CD4-positive, alpha-beta T cell treated with Interleukin-17A for 1 hour (primary cell): ENCODE measurements around the gene ACOT11.

Experiments
- DNase-seq: peaks from one replicate; pipeline ENCODE4 v3.0.0-alpha.2; 2020

ACOT11 gene

DNA sequence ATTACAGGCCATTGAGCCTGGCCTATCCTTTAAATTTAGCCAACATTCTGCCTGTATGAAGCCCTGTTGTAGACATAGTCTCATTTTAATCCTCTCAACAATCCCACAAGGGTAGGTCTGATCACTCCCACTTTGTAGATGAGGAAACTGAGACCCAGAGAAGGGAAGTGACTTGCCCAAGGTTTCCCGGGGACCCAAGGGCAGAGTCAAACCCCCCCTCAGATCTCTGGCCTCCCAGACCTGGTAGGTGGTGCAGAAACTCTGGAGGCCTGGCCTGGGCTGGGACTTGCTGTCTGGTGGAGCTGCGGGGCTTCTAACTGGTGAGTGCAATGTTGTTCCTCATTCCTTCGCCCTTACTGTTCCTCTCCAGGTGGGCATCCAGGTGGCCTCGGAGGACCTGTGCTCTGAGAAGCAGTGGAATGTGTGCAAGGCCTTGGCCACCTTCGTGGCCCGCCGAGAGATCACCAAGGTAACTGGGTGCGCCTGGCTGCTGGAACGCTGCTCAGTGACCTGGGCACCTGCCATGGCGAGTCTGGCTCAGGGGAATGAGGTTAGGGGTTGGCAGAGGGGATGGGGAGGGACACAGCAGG, 45.6 kb downstream of the ACOT11 start:
- DNase-seq: no peak

DNA sequence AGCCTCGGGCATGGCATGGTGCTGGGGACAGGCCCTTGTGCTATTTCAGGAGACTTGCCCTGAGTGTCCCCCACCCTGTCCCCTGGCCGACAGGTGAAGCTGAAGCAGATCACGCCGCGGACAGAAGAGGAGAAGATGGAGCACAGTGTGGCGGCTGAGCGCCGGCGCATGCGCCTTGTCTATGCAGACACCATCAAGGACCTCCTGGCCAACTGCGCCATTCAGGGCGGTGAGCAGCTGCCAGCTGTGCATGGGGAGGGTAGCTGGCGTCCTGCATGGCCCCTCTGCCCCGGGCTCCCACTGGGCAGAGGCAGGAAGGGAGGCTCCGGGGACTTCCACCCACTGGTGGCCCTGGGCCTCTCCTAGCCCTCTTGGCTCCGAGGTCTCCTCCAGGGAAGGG, 46.4 kb downstream of the ACOT11 start:
- no peak for DNase-seq

DNA sequence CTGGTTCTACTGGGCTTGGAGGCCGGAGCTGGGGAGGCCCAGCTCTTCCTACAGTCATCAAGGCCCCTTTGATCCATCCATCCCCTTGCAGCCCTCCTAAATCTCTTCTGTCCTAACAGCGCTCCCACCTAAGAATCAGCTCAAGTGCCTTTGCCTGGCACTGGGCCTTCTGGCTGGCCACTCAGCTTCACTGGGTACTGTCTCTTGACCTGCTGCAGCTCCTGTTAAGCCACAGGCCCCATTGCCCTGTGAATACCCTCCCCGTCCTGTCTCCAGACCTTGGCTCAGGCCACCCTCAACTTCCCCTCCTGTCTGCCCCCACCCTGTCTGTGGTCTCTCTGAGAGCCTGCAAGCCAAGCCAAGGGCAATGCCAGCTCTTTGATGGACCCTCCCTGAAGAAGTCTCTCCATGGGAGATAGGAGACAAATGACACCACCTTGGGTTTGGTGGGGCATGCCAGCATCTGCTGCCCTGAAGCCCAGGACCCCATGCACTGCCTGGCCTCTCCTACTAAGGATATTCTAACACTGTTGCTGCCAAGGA, 48.0 kb downstream of the ACOT11 start:
- no peak for DNase-seq

DNA sequence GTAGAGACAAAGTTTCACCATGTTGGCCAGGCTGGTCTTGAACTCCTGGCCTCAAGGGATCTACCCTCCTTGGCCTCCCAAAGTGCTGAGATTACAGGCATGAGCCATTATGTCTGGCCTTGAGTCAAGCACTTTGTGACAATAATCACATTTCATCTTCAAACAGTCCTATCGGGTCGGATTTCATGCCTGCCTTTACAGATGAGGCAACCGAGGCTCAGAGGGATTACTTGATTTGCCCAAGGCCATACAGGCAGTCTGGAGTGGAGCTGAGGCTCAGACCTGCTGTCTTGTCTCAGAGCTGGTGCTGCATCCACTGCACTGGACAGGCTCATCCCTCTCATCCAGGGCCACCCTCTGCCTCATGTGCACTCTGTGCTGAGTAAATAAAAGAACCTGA, 48.7 kb downstream of the ACOT11 start:
- no peak for DNase-seq

DNA sequence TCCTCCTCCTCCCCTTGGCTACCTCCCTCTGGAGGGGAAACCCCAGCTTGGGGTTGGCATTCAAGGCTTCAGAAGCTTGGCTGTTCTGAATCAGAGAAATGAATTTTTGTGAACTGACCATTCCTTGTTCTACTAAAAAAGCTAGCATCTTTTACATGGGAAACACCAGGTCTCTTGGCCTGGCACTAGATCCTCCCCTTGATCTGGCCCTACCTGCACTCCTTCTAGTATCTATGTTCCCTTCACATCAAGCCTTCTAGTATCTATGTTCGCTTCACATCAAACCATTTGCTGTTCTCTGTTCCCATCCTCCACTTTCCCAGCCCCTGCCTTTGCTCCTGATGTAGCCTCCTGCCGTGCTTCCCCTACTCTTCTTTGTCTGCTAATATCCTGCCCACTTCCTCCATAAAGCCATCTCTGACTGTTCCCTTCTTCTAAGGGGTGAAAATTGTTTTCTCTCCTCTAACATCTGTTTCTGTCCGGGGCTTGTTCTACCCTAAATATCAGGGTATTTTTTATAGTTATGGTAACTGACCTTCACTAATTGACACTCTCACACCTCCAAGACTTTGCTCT, 49.5 kb downstream of the ACOT11 start:
- DNase-seq: no peak

DNA sequence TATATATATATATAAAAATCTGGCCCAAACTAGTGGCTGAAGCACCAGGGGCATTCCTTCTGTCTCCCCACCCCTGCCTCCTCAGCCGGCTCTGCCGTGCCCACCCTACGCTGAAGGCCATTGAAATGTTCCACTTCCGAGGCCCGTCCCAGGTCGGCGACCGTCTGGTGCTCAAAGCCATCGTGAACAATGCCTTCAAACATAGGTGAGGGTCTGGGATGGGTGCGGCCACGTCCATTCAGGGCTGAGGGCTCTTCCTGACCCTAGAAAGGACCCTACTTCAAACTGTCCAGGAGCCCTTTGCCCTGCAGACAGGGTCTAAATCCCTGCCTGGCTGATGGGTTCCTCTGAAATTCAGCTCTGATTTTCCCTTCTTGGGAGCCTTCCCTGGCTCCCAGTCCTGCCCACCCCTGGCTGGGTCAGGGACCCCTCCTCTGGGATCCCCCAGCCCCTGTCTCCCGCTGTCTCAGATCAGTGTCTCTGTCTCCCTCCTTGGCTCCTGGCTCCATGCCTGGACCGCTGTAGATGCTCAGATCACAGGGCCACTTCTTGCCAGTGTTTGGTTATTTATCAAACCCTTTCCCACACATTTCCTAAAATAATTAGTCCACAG, 51.3 kb downstream of the ACOT11 start:
- DNase-seq: no peak

DNA sequence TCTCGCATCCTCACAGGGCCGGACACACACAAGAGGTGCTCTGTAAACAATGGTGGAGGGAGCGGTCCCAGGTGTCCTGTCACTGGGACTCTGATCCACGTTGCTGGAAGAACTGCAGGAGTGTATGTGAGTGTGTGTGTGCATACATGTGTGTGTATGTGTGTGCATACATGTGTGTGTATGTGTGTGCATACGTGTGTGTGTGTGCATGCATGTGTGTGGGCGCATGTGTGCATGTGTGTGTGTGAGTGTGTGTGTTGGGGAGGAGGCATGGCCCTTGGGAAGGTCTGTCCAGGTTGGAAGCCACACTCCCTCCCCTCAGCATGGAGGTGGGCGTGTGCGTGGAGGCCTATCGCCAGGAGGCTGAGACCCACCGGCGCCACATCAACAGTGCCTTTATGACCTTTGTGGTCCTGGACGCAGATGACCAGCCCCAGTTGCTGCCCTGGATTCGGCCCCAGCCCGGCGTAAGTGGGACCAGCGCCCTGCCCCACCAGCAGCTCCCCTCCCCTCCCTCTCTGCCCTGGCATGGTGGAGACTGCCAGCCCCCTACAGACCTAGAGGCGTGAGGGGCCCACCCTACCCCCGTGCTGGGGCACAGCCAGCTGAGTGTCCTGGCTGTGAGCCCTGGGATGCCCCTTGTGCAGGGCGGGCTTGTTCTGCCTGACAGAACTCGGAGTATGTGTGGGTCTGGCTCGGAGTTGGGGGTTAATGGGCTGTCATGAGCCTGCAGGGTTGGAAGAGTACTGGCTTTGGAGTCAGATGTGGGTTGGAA, 53.1 kb downstream of the ACOT11 start:
- DNase-seq: no peak

DNA sequence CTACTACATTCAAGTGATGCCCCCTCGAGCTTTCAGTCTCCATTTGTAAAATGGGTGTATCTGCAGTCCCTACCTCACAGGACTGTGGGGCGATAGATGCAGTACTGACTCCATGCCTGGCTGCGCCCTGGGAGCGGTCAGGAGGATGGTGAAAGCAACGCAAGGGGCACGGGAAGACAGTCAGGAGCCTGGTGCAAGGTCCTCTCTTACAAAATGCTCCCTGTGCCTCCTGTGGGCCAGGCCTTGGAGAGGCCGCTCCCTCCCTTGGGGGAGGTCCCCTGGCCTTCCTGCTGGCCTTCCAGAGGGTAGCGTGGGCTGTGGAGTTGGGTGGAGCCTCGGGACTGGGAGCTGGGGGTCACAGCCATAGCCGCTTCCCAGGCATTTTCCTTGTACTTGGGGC, 53.7 kb downstream of the ACOT11 start:
- no peak for DNase-seq

DNA sequence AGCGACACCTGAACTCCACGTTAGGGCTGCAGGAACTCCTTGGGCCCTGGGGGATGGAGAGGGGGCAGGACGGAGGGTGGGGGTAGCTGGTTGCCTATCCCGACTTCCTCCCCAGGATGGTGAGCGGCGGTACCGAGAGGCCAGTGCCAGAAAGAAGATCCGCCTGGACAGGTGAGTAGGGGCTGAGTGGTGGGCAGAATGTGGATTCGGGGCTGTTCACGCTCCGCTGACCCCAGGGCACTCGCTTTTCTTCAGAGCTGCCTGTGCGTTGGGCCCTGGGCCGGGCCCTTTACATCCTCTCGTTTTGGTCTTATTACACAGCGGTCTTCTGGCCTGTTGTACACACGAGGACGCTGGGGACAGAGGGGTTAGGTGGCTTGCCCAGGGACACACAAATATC, 54.5 kb downstream of the ACOT11 start:
- no peak for DNase-seq

DNA sequence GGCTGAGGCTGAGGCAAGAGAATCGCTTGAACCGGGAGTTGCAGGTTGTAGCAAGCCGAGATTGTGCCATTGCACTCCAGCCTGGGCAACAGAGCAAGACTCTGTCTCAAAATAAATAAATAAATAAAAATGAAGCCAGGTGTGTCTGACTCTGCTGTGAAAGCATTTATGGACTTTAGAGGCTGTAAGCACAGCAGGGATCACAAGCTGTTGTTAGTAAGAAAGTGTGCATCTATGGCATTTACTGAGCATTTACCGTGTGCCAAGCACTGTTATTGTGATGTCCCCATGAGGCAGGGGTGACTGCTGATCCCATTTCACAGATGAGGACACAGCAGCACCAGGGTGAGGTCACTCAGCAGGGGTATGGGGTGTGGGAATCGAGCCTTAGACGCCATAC, 55.2 kb downstream of the ACOT11 start:
- no peak for DNase-seq

DNA sequence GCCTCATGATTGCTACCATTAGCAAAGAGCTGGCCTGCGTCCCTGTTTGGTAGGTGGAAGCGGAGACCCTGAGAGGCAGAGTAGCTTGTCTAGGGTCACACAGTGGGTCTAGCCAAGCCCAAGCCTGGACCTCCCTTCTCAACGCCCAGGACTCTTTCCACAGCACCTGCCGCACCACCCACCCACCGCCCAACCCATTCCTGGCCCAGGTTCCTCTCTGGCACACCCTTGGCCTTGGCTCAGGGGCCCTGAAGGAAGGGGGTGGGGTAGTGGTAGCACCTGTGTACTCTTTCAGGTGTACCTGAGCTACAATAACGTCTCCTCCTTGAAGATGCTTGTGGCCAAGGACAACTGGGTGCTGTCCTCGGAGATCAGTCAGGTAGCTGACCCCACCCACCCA, 56.0 kb downstream of the ACOT11 start:
- DNase-seq: no peak

DNA sequence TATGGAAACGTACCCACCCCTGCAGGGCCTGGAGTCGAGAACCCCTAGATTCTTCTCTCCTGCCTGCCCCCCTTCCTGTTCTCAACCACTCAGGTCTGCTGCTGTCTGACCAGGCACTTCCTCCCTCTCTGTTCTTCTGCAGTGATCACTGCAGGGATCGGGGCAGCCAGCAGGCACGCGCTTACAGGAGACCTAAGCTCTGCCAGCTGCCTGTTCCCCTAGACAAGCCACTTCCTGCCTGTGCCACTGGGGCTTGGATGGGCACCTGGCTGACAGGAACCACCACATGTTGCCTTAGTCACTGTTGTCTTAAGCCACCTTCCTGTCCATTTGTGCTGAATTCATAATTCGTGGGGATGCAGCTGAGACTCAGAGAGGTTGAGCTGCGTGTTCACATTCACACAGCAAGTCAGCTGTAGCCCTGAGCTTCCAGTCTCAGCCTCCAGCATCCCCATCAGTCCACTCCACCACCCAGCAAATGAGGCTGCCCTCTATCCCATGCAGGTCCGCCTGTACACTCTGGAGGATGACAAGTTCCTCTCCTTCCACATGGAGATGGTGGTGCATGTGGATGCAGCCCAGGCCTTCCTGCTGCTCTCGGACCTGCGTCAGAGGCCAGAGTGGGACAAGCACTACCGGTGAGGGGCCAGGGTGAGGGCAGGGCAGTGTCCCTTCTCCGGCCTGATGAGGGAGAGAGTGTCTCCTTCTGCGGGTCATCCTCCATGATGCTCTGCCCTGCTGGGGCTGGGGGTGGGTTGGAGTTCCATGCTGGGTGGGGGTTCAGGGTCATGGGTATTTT, 56.7 kb downstream of the ACOT11 start:
- DNase-seq: peak; percentile 27

DNA sequence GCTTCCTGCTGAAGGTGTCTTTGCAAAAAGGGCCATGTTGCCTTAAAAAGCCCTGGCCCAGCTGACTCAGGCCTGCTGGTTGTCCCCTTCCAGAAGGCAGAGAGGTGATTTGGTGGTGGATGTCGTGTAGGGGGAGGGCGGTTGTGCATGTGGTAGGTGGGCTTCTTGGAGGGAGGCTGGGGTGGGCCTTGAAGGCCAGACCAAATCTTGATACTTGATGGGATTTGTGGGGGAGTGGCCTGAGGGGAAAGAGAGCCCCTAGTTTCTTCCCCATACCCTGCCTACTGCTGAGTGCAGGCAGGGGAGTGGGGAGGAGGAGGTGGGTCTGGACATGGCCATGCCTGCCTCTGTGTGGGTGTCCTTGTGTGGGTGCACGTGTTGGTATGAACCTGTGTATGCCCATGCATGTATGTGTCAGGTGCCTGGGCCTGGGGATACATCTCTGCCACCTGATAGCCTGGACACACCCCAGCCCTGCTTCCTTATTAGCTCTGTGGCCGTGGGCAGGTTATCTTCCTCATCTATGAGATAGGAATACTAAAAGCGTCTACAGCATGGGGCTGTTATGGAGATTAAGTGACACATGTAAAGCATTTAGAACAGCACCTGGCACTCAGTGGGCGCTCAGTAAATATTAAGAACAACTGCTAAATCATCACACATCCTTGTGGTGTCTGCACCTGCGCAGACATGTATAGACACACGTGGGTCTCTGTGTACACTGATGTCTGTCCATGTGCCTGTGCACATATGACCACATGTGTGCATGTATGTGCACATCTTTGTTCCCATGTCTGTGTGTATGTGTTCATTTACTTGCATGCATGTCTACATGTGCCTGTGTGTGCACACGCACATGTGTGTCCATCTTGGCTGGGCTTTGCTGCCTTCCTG, 58.3 kb downstream of the ACOT11 start:
- DNase-seq: no peak

DNA sequence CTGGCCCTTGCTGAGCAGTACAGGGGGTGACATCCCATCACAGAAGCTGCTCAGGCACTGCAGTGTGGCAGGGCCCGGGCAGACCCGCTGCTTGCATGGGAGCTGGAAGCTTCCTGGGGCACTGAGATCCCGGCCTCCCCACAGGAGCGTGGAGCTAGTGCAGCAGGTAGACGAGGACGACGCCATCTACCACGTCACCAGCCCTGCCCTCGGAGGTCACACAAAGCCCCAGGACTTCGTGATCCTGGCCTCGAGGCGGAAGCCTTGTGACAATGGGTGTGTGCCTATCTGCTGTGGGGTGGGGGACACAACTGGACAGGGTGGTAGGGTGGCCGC, 58.9 kb downstream of the ACOT11 start:
- DNase-seq: no peak

DNA sequence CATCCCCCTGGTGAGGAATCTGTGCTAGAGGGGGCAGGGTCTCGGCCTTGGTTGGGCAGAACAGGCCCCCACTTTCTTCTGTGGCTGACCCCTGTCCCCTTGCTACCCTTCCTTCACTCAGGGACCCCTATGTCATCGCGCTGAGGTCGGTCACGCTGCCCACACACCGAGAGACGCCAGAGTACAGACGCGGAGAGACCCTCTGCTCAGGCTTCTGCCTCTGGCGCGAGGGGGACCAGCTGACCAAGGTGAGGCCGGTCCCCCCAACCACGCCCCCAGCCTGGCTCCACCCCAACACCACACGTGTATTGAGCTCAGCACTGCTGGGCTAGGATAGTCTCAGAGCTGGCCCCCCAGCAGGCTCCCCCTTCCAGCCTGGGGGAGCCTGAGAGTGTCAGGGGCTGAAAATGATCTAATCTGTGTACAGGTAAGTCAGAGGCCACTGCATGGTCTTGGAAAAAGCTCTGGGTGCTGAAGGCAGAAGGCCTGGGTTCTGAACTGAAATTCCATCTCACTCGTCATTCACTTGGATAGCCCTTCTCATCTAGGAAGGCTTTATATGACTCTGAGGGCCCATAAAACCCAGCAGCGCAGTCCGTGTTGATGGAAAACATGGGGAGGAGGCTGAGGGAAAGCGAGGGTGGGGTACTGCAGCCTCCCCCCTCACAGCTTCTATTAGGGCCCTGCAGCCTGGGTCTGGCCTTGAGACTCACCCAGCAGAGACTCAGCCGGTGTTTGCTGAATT, 60.0 kb downstream of the ACOT11 start:
- DNase-seq: no peak

DNA sequence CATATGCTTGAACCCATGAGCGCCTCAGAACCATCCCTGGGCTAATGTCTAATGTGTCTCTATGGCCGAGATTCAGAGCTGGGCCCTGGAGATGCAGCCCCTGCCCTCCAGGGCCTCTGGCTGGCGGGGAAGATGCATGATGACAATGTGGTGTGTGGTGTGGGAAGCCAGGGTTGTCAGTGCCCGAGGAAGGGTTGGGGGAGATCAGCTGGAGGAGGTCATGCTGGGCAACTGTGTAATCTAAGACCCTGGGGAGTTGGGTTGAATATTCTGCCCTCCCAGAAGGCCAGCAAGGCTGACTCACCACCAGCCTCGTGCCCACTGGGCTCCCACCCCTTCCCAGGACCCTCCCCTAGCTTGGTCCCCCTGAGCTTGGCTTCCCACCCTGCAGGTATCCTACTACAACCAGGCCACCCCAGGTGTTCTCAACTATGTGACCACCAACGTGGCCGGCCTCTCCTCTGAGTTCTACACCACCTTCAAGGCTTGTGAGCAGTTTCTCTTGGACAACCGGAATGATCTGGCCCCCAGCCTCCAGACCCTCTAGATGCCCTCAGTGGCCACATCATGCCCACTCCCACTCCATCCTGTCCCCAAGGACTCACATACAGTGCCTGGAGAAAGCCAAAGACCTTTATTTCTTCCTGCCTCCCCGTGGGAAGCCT, 60.7 kb downstream of the ACOT11 start:
- no peak for DNase-seq

DNA sequence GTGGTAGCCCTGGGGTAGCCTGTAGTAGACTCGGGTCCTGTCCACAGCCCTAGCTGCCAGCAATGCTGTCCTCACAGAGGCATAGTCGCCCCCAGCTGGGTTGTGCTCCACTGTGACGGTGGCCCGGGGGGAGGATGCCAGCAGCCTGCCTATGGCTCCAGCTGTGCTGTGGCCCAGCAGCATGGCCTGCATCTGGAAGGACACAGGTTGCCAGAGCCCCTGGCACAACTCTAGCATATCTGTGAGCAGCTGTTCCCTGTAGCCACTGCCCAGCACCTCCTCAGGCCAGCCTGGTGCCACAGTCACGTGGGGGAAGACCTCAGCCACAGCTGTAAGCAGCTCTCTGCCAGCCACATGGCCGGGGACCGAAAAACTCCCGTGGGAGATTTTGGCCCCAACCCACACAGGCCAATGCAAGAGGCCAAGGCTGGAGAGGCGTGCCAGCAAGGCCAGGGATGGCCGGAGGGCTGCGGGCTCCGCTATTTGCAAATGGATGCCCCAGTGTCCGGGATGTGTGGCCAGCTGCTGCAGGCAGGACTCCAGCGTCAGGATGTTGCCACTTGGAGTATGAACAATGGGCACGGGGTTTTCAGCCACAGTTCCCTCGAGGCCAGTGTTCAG, 61.4 kb downstream of the ACOT11 start:
- DNase-seq: no peak

DNA sequence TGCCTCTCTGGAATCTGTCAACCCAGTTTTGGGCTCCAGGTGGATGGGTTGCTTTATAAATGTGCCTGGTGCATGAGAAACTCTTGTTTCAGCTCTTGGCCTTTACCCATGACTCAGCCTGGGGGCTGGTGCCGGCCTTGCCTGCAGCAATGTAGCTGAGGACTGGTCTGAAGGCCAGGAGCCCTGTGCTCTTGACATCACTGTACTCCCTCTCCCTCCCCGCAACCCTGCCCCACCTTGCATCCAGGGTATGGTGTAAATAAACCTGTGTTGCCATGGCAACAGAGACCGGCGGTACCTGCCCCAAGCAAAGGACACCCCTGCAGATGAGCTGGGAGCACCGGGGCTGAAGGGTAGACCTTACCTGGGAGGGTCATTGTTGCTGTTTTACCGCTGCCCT, 62.0 kb downstream of the ACOT11 start:
- DNase-seq: no peak

DNA sequence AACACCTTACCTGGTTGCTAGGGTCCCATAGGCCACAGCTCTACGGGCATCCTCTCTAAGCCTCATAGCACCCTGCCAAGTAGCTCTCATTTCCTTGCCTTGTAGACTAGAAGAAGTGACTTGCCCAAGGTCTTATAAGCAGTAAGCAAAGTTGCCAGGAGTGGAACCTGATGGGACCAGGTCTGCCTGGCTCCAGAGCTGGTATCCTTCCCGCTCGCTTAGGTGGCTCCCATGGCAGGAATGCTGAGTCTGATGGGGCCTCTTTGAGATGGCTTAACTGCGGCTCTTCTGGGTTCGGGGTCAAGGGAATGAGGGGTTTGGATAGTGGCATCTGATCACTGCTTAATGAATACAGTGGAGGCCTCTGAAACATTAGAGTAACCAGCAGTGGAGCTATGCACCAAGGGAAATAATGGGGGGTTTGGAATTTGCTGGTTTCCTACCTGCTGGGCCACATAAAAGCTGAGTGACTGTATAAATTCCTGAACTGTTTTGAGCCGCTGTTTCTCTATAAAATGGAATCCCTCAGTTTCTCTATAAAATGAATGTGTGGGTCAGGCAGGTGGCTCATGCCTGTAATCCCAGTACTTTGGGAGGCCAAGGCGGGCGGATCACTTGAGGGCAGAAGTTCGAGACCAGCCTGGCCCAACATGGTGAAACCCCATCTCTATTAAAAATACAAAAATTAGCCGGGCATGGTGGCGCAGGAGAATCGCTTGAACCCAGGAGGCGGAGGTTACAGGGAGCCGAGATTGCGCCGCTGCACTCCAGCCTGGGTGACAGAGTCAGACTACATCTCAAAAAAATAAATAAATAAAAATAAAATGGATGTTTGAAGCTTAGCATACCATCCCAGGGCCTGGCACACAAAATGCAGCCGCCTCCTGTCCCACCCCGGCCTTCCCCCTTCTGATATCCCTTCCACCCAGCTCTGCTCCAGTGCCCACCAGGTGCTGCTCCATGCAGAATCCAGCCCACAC, 62.9 kb downstream of the ACOT11 start:
- no peak for DNase-seq
